HG03103 (cell line): ENCODE results near the gene TSPAN10.
"Not testable (repeated sequence)": the region's sequence is repeated elsewhere in the genome, so short reads cannot be mapped to it uniquely, and the experiment has no call there.

Source experiments
- ATAC-seq: cut with Tn5 transposase; IDR thresholded peaks from one replicate; pipeline ENCODE4 v1.9.1; 2021; ENCODE audit warnings: low read depth; ENCODE audit not compliant: unreplicated experiment

TSPAN10 gene

DNA sequence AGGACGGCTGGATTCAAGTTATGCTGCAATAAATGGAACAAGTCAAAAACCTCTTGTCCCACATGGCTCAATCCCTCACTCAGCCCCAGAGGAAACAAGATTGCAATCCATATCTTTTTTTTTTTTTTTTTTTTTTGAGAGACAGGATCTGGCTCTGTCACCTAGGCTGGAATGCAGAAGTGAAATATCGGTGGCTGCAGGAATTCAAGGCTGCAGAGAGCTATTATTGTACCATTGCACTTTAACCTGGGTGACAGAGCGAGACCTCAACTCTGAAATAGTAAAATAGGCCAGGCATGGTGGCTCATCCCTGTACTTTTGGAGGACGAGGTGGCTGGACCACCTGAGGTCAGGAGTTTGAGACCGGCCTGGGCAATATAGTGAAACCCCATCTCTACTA is 22.0 kb downstream of the TSPAN10 start:
- ATAC-seq = no peak

DNA sequence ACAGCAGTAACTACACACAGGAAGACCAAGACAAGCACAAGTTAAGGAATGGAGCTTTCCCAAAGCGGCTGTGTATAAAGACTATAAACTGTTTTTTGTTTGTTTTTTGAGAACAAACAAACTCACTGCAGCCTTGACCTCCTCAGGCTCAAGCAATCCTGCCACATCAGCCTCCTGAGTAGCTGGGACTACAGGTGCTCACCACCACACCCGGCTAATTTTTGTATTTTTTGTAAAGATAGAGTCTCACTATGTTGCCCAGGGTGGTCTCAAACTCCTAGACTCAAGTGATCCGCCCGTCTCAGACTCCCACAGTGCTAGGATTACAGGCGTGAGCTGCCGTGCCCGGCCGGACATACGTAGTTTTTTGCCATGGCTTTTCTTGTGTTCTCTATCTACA is 23.4 kb downstream of the TSPAN10 start:
- no peak for ATAC-seq

DNA sequence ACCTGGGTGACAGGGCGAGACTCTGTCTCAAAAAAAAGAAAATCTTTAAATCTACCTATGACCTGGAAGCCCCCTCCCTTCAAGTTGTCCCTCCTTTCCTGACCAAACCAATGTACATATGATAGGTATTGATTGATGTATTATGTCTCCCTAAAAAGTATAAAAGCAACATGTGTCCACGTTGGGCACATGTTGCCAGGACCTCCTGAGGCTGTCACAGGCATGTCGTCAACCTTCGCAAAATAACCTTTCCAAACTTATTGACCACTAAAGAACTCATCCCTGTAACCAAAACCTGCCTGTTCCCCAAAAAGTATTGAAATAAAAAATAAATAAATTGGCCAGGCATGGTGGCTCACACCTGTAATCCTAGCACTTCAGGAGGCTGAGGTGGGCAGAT is 25.0 kb downstream of the TSPAN10 start:
- no peak for ATAC-seq

DNA sequence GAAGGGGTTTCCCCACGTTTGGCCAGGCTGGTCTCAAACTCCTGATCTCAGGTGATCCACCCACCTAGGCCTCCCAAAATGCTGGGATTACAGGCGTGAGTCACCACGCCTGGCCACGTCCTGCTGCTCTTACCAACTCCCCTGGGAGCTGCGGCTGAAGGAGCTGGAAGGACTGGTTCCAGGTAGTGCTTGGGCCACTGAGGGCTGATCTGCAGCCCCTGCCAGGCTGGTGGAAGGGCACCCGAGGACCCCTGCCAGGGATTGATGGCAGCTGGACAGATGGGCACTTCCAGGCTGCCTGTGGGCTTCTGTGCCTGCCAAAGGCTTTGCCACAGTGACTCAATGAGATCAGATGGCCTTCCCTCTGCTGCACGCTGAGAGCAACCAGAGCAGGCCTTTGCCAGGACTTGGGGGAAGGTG is 27.1 kb downstream of the TSPAN10 start:
- no peak for ATAC-seq

DNA sequence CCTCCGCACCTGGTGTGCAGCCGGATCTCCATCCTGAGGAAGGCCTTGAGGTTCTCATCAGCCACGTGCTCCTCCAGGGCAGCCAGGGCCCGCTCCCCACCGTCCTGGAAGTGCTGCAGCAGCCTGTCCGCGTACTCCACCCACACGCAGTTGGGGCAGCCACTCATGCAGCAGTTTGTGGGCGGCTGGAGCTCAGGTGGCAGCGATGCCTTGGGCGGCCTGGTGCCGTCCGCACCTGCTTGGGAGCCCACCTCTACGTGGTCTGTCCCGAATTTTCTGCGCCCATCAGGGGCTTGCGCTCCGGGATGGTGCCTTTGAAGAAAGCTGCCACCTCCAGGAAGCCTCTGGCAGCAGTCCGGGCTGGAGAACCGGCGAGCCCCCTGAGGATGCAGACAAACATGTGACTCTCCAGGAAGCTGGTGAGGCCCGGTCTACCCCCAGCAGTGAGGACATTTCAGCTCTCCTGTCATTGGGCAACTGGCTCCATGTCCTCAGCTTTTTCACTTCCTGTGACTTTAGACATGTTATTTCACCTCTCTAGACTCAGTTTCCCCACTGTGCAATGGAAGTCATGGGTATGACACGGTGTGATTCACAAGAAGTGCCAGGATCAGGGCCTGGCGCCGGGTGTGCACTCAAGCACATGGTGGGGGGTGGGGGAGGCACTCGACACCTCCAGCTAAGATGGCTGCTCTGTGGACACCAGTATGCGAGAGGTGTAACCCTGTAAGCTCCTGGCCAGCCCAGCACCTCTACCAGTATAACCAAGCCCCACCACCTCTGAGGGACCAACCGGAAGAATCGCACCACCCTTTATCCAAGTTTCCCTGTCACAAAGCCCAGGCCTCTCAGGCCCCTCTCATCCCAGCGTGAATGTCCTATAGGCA is 28.5 kb downstream of the TSPAN10 start:
- peak; percentile 17 for ATAC-seq

DNA sequence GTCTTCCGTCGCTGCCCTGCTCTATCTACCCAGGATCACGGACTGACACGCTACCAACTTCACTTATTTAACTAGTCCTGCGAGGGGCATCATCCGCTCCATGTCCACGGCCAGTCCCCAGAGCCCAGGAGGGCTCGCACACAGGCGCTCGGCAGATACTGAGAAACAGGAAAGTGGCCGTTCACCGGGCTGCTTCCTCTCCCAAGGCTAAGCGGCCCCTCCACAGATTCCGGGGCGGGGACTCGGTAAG is 29.0 kb downstream of the TSPAN10 start:
- ATAC-seq = peak; percentile 3

DNA sequence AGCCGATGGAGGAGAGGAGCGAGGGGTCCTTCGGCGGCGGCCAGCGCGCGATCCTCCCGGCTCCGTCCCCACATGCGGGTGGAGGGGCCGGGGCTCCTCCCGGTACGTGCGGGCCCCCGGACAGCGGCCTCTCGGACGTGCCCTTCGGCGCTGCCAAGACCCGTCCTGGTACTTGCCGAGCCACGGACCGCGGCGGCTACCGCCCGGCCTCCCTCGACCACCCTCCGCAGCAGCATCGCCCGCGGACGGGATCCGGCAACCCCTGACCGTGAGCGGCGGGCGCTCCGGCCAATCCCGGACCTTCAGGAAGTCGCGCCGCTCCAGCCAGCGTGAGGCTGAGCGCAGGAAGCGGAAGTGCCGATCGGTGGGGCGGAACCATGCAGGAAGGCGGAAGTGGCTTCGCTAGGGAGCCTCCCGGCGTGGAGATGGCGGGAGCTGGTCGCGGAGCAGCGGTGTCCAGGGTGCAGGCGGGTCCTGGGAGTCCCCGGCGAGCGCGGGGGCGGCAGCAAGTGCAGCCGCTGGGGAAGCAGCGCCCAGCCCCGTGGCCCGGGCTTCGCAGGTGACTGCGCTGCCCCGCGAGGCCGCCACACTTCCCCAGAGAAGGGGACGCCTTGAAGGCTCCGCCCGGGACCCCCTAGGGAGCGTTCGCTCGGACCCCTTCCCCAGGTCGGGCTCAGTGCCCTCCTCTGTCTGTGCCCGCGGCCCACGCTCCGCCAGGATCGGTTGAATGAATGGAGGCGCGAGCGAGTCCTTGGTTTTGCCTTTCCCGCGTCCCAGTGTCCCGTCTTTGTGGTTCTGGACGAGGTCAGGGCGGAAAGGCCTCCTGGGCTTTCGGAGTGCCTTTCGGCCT is 29.6 kb downstream of the TSPAN10 start, which contains the start of the genes CCDC137 and OXLD1:
Gene CCDC137, plus strand, starts transcription at position 396 of the 850 bp plus-strand sequence. Its CDS starts 30 bp downstream, at position 426.
Gene OXLD1, minus strand, starts transcription at position 264 of the 850 bp plus-strand sequence. Its CDS starts 28 bp downstream, at position 236.
- peak; percentile 74 for ATAC-seq

DNA sequence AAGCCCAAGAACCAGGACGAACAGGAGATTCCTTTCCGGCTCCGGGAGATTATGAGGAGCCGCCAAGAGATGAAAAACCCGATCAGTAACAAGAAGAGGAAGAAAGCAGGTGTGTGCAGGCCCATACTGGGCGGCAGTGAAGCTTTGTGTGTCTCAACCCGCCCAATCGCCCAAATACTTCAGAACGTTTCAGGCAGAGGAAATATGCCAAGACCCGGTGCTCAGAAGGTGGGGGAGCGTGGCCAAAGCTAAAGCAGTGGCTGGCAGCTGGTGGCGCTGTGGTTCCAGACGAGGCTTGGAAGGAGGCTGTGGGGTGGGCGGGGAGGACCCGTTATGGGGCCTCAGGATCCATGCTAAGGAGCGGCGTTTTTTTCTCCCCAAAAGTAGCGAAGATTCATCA is 30.8 kb downstream of the TSPAN10 start:
- ATAC-seq = no peak

DNA sequence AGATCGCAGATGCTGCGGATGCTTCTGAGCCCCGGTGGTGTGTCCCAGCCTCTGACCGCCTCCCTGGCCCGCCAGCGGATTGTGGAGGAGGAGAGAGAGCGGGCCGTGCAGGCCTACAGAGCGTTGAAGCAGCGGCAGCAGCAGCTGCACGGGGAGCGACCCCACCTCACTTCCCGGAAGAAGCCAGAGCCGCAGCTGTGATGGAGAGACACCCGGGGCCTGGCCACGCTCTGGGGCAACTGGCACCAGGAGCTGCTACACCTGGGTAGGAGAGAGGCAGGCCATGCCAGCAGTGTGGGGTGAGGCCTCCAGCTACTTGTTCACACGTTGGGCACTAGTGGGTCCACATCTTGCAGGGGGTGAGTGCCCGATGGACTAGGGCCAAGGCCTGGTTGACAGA is 35.5 kb downstream of the TSPAN10 start:
- ATAC-seq = no peak

DNA sequence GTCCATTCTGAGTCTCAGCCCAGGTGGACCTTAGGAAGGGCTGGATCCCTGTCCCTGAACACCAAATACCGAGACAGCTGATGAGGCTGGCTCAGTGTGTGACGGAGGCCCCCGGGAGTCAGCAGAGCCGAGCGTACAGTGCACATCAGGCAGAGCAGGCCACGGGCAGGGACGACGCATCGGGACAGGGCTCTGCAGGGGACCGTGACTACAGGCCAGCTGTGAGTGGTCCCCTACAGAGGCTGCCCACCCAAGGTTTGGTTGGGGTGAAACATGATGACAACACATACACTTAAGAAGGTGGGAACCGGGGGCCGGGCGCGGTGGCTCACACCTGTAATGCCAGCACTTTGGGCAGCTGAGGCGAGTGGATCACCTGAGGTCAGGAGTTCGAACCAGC is 36.0 kb downstream of the TSPAN10 start:
- ATAC-seq = no peak

DNA sequence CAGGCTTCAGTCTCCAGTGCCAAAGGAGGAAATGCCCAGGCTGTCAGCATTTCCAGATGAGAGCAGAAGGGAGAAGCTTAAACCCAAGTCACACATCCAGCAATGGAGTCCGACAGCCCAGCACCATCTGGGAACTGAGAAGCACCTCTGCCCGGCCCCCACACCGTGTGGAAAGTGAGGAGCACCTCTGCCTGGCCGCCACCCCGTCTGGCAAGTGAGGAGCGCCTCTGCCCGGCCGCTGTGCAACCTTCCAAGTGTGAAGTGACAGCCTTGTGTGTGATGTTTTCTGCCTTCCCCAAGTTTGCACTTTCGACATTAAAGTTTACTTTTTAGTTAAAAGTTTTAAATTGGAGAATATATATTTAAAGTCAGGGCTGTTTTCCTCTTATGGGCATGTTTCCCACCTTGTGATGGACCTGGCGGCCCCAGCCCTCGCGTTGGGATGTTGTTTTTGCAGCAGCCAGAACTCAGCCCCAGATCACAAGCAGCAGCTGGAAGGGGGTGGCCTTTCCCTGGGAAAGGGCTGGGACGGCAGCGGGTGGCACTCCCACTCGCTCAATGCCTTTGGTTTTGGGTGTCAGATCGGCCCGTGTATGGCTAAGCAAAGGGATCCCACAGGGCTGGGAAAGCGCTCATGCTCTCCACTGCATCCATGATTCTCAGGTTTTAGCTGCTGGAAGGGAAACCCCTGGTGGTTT is 36.7 kb downstream of the TSPAN10 start:
- ATAC-seq = no peak

DNA sequence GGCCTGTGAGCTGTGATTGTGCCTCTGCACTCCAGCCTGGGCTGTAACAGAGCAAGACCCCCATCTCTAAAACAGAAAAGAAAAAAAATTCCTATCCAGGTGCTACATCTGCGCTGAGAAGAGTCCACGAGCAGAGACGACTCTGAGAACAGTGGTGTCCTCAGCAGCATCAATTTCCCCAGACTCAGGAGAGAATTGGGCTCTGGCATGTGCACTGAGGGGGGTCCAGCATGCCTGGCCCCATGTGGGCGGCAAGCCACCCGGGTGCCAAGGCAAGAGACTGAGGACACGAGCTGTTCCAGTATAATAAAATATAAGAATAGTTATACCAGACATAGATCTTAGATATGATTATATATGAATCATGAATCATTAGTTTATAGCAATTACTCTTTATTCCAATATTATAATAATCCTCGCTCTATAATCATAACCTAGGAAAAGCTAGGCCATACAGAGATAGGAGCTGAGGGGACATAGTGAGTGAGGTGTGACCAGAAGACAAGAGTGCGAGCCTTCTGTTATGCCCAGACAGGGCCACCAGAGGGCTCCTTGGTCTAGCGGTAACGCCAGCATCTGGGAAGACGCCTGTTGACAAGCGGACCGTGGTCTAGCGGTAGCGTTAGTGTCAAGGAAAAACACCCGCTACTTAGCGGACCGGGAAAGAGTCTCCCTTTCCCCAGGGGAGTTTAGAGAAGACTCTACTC is 38.7 kb downstream of the TSPAN10 start:
- not testable (repeated sequence) for ATAC-seq

DNA sequence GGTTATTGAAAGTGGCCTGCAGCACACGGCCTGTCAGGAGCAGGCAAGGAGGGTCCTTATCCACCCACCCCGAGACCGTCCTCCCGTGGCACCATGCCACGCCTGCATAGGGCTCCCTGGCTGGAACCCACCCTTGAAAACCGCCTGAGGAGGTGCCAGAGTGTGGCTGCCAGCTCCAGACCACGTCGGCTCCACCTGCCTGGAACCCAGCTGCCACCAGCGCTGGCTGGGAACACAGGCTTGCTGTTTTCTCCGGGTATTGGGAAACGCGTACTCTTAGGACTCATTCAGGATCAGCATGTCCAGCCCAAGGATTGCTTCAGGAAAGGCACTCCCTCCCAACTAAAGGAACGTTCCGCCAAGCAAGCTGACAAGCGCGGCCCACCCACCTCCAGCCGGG is 39.9 kb downstream of the TSPAN10 start:
- no peak for ATAC-seq

DNA sequence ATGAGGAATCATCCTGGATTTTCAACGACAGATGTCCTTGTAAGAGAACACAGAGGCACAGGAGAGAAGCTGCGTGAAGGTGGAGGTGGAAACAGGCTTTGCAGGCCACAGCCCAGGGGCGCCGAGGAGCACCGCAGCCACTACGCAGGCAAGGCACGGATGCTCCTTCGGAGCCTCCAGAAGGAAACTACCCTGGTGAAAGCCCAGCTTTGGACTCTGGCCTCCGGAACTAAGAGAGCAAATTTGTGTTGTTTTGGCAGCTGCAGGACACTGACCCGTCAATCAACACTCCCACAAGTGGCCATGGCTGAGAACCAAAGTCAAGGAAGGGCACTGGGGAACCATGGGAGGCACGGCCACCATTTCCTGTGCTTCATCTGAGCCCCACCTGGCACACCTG is 43.2 kb downstream of the TSPAN10 start:
- ATAC-seq = no peak

DNA sequence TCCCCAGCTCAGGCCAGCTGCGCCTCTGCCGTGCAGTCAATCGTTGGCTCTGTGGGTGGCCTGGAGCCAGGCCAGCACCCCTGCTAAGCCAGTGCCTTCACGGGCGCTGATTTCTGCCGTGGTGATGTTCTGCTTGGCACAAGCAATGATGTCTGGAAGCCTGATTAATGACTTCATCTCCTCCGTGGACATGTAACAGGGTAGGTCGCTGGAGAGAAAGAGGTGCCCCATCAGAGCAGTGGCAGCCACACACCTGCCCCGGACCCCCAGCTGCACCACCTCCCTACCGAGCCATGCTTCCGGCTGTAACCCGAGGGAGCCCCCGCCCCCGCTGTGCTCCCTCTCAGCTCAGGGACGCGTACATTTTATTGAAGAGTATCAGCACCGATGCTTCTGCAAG is 44.7 kb downstream of the TSPAN10 start:
- no peak for ATAC-seq

DNA sequence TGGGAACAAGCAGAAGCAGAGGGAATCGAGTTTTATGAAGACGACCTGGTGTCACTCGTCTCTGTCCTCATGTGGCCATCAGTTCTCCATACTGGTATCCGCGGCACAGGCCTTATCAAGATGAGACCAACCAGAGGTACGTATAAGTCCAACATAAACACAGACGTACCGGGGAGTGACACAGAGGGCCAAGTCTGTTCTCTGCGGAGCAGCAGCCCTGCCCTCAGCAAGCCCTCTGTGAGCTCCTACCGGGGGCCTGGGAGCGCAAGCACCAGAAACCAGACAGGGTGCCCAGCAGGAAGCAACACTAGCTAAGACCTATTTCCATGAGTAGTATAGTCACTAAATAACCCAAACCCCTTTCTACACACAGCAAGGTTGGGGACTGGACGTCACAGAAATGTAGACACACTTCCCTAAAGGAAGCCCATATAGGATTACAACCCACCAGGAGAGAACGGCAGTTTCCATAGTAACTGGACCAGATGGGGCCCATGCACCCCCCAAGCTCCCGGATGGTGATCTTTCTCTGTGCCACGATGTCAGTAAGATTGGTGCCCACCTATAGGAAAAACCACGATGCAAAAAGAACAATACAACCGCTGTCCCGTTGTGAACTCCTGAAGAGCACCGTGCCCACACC is 45.7 kb downstream of the TSPAN10 start:
- ATAC-seq = no peak

DNA sequence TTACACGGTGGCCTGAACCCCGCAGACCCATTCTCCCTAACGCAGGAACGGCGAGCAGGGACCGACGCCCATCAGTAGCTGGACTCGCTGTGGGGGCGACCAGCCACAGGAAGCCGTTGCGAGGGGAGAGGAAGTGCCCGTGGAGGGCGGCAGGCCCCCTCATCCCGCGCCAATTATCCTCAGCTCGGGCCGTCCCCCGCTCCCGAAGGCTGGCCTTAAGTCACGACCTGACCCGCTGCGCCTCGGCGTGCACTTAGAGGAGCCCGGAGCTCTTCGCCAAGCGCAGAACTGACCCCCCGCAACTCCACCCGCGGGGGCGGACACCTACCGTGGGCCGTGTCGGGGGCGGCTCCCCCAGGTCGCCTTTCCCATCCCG is 46.2 kb downstream of the TSPAN10 start:
- ATAC-seq = peak; percentile 17

DNA sequence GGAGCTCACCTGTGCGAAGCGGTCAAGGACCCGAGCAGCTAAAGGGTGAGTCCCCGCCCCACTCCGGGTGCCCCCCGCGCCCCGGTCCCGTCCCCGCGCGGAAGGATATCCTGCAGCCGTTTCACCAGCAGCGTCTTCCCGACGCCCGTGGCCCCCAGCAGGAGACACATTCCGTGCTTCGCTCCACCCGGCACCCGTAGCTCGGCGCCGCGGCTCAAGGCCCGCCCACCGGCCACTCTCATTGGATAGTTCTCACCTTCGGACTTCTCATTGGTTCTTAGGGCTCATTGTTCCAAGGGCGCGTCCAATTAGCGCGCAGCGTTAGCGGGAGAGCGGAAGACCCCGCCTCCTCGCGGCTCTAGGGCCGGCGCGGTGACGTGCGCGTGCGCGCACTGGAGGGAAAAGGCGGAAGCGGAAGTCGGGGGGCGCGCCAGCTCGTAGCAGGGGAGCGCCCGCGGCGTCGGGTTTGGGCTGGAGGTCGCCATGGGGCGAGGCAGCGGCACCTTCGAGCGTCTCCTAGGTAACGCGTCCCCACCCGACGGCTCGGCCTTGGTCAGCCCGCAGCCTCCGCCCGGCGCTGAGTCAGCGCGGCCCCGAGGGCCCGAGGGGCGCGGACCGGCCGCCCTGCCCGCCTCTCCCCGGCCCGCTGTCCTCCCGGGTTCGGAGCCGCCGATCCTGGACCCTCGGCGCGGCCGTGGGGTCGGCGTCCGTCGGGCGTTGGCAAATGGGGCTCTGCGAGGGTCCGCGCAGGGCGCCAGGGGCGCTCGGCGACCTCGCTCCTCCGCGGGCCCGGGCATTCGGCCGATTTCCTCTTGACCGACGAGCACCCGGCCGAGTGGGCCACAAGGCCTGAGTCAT is 46.8 kb downstream of the TSPAN10 start, which contains the start of the genes ARL16 and HGS:
Gene ARL16, minus strand, starts transcription at position 214 of the 858 bp plus-strand sequence. Its CDS starts 44 bp downstream, at position 170.
Gene HGS, plus strand, starts transcription at position 428 of the 858 bp plus-strand sequence. Its CDS starts 56 bp downstream, at position 484.
- peak; percentile 92 for ATAC-seq

DNA sequence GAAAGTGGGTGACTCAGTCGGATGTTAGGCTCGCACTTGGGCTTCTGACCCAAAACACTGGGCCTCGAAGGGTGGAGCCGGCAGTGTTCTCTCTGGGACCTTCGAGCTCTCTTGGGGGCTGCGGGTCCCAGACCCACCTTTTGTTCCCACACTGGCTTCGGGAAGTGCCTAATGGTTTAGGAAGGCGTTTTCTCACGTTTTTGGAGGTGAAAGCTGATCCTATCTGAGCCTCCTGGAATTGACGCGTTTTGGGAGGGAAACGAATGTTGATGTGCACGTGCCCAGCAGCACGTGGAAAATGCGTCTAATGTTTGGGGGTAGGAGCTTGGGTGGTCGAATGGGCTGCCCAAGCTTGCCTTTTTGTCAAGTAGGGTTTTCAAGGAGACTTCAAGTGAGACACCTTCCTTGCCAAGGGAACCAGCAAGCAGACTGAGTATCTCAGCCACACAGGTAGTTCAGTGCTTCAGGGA is 47.5 kb downstream of the TSPAN10 start:
- no peak for ATAC-seq
